HG03196 (cell line): ENCODE results near the gene VPS50.
"Not testable (repeated sequence)": the region's sequence is repeated elsewhere in the genome, so short reads cannot be mapped to it uniquely, and the experiment has no call there.

Experiments
- ATAC-seq: cut with Tn5 transposase; IDR thresholded peaks from one replicate; pipeline ENCODE4 v1.9.1; 2021; ENCODE audit not compliant: unreplicated experiment

VPS50 gene

GRCh38 chr7:93326291-93326690, 94.1 kb downstream of the VPS50 start:
- not testable (repeated sequence) for ATAC-seq

GRCh38 chr7:93327006-93327633, 95.0 kb downstream of the VPS50 start:
- ATAC-seq, result no peak

- no peak for ATAC-seq
Measured at GRCh38 chr7:93331706-93332105, 99.5 kb downstream of the VPS50 start.

- no peak for ATAC-seq
Measured at GRCh38 chr7:93332172-93332571, 100.0 kb downstream of the VPS50 start.

GRCh38 chr7:93337052-93337451, 104.9 kb downstream of the VPS50 start:
- ATAC-seq, result no peak

GRCh38 chr7:93342178-93342577, 110.0 kb downstream of the VPS50 start:
- ATAC-seq, result not testable (repeated sequence)

GRCh38 chr7:93350338-93350737, 118.2 kb downstream of the VPS50 start:
- ATAC-seq, result no peak

- no peak for ATAC-seq
Measured at GRCh38 chr7:93352881-93353280, 120.7 kb downstream of the VPS50 start.

GRCh38 chr7:93354815-93355214, 122.6 kb downstream of the VPS50 start:
- no peak for ATAC-seq

- ATAC-seq, result no peak
Measured at GRCh38 chr7:93359520-93360198, 127.5 kb downstream of the VPS50 start.

GRCh38 chr7:93361853-93362252, 129.7 kb downstream of the VPS50 start:
- ATAC-seq, result no peak

- ATAC-seq, result no peak
Measured at GRCh38 chr7:93364806-93365205, 132.6 kb downstream of the VPS50 start.

GRCh38 chr7:93365341-93365740, 133.2 kb downstream of the VPS50 start:
- no peak for ATAC-seq

- no peak for ATAC-seq
Measured at GRCh38 chr7:93366816-93367215, 134.7 kb downstream of the VPS50 start.

- no peak for ATAC-seq
Measured at GRCh38 chr7:93367254-93367653, 135.1 kb downstream of the VPS50 start.

GRCh38 chr7:93370937-93371336, 138.8 kb downstream of the VPS50 start:
- ATAC-seq, result not testable (repeated sequence)

GRCh38 chr7:93373537-93373936, 141.4 kb downstream of the VPS50 start:
- no peak for ATAC-seq

GRCh38 chr7:93374345-93374940, 142.3 kb downstream of the VPS50 start:
- ATAC-seq, result peak; percentile 81

- no peak for ATAC-seq
Measured at GRCh38 chr7:93375603-93376002, 143.4 kb downstream of the VPS50 start.

GRCh38 chr7:93378131-93378760, 146.1 kb downstream of the VPS50 start:
- no peak for ATAC-seq

GRCh38 chr7:93382362-93382761, 150.2 kb downstream of the VPS50 start:
- no peak for ATAC-seq

GRCh38 chr7:93390660-93391059, 158.5 kb downstream of the VPS50 start:
- no peak for ATAC-seq
